ENCODE results near the gene HOXA1.

The HOXA1 gene

DNA sequence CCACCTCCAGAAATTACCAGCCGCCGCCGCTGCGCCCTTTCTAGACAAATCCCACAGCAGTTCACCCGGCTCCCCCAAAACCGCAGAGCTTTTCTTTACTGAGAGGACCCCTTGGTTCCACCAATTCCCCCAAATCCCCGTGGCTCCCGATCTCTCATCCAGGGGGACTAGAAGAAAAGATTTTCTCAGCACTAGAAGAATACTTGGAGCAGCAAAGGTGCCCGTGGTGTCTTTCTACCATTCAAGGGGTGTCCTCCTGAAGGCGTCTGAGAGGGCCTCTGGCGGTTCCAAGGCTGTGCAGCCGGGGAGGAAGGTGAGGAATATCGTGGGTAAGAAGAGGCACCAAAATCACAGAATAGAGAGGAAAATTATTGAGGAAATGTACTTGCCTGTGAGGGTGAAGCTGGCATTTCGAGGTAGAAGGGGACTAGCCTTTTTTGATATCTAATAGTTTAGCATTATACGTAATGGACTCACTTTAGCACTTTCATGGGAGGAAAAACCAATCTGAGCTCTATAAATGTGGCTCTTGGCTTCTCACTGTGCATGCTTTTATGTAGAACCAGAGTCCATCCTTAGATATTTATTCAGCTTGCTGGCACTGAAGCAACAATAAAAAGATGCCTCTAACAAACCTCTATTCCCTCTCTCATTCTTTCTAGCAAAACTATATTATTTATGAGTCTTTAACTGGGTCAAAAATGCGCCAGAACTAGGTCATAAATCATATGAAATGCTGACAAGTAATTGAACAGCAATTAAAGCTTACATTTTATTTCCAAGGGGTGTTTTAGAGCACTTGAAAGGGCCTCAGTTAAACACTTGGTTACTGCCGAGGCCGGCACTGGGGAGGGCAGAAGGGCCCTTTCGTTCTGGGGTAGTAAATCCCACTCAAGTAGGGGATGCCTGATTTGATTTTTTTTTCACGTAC is 20.5 kb upstream of the HOXA1 start:
- DNase-seq: peak; percentile 74

DNA sequence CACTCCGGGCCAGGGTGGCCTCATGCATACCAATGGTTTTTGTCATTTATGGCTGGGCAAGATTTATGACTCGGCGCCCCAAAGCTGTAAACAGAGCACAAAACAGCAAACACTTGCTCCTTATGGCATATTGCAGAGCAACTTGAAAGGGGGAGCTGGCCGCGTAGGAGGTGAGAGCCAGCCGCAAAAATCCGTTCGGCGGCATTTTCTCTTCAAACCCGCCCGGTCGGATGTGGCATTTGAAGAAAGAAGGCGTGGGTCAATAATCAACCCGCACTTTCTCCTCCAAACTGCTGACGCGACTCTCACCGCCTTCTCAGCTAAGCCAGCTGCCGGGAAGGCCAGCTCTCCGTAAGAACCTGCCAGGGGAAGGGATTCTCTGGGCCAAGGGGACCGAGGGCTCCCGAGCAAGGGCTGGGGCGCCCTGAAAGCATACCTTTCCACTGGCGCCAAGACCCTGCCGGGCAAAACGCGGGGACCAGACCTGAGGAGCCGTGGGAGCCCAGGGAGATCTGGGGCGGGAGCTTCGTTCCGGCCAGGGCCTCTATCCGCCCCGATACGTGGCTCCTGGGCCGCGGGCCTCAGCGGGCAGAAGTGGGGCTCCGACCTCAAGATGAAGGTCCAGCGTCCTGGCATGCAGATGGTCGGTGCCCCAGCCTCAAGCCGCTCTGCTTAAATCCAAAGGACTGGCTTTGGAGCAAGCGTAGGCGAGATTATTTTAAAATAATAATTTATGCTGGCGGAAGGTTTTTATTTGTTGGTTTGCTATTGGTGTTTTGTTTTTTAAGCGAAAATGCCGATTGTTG is 19.6 kb upstream of the HOXA1 start:
- no peak for DNase-seq

DNA sequence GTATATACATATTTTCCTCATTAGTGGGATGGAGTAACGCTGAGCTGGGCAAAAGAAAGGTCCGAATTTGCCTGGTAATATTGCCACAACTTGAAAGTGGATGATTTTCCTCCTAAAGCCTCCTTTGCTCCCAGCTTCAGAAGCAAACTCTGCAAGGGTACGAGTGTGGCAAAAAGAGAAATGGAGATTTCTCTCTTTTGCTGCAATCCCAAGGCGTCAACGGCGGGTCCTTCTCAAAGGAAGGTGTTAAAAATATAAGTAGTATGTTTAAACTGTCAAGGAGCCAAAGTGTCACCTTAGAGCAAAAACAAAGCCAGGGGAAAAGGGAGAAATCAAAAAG is 19.1 kb upstream of the HOXA1 start:
- no peak for DNase-seq

DNA sequence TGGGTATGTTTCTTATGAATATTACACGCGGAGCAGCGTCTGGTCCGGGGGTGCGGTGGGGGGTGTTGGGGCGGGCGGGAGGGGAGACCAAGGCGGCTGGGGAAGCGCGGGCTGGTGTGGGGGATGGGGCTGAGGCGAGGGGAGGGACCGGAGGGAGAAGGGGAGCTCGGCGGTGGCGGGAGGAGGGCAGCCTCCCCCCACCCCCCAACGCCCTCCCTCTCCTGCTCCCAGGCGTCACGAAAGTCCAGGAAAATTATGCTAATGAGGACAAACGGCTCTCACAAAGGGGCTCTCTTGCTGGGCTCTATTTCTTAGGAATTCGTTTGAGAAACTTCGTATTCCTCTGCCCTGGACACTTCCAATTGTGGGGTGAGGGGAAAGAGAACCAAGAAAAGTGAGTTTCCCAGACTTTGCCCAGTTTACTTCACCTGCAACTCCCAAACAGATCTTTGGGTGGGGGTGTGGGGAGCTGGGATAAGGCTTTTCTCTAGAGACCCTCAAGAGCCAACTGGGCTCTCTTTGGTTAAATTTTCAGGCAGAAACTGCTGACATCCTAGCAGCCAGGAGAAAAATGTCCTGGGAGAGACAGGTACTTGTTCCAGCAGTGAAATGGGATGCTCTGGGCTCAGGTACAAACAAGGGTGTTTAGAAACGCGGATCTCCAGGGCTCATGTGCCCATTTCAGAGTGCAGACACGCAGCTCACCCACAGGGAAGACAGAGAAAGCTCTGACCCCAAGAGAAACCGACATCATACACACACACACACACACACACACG is 18.4 kb upstream of the HOXA1 start:
- DNase-seq: no peak

DNA sequence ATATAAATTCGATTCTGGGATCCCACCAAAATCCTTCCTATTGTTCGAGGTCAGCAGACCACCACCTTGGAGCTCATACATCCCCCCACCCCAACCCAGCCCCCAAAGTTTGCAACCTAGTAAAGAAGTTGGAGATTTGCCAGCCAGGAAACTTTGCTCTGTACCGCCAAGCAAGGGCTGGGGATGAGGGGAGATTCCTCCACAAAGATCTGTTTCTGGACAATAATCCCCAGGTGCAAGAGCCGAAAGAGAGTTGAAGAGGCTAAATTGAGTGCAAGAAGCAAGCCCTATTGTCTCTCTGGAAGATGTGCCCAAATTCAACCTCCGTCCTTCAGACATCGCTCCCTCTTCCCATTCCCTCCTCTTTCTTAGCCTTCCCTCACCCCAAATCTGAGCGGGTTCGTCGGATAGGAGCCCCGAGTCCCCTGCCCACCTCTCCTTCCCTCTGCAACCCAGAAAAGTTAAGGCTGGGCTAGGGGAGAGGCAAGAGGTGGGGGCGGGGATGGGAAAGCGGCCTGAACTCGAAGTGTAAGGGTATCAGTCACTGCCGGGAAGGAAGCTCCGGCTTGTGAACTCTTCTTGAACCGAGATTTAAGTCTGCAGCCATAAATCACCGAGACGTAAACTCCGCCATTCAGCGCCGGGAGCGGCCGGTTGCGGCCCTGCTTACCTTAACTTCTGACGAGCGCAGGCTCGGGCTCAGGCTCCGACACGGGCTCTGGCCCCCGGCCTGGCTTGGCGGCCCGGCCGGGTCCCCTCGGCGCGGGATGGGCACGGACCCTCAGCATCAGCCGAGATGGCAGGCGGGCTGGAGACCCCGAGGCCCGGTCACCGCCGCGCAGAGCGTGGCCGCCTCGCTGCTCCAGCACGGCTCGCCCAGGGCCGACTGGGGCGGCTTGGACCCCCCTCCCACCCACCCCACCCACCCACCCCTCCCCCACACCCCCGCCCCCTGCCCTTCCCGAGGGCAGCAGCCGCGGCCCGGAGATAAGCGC is 17.5 kb upstream of the HOXA1 start:
- DNase-seq: no peak

DNA sequence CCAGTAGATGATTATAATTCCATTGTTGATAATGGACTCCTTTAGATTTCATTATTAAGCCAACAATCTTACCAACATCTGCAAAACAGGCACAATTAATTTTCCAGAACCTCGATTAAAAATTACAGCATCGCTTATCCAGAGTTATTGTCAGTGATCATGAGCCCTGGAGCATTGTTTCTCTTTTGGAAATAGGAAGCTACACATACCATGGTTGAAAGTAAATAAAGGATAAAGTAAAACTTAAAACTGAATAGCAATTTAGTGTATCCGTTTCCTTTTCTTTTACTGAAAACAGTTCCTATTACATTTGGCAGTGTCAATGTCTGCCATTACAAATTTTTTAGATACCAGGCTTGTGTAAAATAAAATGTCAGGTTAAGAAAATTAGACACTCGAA is 16.6 kb upstream of the HOXA1 start:
- DNase-seq: no peak

DNA sequence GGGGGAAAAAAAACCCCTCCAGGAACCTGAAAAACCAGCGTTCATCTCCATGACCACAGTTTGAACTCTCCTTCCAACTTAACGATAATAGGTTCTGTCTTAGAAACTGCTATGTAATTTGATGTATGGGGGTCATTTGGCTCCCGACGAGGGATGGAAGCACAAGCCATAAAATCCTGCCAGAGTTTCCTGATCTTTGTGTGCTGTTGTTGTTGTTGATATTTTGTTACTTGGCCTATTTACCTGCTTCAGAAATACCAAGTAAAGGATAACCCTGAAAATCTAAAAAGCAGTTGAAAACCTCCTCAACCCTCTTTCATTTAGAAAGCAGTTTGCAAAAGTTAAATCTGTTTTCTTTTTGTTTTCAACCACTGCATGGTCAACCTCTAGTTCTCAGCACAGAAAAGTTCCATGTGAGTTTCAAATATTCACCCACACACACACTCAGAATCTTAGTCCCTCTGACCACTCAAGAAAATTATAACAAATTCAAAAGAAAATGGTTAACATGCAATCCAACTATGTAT is 16.0 kb upstream of the HOXA1 start:
- DNase-seq: no peak

DNA sequence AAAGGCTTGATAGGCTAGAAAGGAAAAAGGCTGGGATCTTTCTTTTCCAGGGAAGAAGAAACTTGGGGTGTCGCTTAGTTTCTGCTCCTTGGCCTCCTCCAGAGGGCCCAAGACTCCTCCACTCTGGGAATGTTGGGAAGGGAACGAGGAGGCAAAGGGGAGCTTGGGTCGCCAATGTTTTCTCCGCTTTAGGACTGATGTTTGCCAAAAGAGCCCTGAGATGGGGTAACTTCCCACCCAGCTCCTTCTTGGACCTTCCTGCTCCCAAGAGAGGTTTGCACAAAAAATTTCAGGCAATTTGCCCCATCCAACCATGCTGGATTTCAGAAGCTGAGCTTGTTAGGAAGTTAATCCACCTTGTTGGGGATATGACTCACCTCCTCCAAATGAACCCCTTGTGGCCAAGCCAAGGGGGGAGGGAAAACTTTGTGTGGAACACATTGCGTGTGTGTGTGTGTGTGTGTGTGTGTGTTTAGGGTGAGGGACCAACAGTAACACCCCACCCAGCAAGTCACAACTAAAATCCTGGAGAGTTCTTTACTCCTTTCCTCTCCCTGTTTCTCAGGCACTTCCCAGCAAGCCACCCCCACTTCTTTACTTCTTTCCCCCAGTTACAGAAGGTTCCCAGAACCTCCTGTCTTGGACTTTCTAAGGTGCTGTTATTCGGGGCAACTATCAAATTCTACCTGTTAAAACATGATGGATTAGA is 15.4 kb upstream of the HOXA1 start:
- no peak for DNase-seq

DNA sequence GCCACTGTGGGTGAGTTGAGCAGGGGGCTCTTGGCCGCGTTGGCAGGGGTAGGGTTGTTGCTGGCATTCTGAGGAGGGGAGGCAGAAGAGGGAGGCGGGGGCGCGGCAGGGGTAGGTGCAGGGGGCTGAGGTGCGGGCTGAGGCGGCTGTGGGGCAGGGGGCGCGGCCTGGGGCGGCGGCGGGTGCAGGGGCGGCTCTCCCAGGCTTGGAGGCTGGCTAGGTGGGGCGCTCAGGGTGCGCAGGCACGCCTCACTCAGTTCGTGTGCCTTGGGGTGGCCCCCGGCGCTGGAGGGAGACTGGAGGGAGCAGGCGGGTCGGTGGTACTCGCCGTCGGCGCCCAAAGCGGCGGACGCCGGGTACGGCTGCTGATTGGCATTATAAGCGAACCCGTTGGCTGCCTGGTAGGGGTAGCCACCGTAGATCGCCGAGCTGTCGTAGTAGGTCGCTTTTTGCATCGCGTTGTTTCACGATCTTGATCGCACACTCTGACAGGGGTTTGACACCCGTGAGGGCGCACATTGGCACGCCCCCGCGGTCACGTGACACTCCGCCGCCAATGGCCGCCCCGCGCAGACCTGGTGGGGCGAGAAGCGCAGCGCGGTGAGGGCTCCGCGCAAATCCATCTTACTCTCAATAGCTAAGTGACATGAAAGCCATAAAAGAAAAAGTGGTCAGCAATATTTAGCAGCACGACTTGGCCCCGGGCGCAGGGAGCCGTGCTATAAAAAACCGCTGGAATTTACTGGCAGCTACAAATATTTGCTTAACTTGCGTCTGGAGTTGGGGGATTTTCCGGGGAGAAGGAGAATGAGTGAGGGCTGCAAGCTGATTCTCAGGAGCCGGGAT is 14.6 kb upstream of the HOXA1 start:
- no peak for DNase-seq

DNA sequence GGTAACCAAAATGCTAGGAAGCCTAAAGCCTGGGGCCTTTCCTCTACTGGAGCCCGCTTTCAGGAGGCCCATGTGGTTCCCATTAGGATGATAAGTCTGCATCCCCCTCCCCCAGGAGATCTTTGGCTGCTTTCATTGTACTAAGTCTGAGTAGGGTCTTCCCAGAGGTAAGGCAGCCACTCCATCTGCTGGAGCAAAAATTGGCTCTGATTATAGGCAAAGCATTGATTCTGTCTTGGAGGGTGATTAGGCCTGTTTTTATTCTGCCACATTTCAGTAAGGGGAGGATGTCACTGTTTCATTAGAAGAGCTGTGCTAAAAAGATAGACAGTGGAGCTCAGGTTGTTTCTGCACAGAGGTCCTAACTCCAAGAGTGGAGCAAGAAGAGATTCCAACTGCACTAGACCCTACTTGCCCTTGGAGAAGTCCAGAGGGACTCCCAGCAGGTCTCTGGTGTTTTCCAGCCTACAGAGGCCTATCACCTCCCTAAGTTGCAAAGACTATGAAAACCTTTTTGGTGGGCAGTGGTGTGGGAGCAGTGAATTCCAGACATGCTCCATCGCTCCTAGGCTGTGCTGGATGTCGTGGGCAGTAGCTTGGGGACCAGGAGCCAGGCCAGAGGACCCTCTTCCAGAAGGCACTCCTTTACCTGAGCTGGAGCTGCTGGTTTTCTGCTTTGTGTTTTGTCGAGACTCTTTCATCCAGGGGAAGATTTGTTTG is 13.8 kb upstream of the HOXA1 start:
- no peak for DNase-seq

DNA sequence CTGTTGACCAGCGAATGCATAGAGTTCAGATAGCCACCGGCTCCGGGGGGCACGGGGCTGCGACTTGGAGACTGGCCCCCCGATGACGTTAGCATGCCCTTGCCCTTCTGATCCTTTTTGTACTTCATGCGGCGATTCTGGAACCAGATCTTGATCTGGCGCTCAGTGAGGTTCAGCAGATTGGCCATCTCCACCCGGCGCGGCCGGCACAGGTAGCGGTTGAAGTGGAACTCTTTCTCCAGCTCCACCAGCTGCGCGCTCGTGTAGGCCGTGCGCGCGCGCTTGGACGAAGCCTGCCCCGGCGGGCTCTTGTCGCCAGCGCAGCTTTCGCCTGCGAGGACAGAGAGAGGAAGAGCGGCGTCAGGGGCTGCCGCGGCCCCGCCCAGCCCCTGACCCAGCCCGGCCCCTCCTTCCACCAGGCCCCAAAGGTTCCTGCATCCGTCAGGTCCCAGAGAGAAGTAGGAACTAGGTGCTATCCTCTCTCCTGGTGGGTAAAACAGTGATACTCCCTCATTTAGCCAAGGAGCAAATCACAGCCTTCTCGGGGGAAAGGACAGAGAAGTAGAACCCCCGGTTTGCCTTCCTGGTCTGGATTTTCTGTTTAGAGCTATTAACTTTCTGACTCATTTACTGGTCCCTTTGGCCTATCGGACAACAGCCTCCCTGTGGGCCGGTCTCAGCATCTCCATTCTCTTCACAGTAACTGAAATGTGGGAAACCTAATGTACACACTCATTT is 12.8 kb upstream of the HOXA1 start:
- no peak for DNase-seq

DNA sequence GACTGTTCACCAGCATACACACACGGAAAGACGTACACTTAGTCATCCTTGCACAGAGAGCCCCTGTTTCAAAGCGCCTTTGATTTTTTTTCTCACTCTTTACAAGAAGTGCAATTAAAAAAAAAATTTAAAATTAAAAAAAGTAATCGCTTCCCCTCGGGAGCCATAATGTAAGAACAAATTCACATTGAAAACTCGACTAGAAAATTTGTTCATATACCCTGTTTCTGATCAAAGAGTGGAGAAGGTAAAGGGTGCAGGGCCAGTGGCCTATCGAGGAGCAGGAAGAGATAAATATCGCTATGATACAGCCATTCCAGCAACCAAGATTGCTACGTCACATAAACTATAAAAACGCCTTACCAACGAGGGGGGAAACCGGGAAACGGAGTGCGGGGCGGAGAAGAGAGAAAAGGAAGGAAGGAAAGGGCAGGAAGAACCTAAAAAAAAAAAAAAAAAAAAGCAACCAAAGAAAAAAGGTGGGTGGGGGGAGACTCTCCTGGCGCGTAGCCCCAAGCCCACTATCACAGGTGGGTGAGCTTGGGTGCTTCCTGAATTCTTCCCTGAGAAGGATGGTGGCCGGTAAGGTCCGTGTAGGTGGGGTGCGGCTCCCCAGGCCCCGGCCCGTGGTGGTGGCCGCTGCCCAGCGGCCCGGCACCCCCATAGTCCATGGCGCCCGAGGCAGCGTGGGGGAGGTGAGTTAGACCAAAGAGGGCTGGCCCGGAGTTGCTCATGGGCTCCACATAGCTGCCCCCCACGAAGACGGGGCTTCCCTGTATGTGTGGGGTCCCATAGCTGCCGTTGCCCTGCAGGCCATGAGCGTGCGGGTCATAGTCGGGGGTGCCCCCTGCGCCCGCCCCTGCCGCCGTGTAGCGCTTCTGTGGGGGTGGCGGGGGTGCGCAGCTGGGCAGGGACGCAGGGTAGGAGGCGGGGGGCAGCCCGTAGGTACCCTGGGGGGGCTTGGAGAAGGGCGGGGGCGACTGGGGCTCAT is 11.9 kb upstream of the HOXA1 start:
- no peak for DNase-seq

DNA sequence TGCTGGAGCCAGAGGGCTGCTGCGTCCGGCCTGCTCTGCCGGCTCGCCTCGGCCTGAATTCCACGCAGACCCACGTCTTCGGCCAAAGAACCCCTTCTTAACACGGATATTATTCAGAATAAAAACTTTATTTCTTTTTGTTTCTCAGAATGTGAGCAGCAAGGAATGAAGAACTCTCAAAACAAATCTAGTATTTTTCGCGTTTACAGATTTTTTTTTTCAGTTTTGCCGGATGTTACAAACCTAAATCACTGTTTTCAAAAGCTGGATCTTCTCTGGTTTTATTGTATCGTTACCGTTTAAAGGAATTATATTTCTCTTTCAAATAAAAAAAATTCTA is 11.1 kb upstream of the HOXA1 start:
- DNase-seq: no peak

DNA sequence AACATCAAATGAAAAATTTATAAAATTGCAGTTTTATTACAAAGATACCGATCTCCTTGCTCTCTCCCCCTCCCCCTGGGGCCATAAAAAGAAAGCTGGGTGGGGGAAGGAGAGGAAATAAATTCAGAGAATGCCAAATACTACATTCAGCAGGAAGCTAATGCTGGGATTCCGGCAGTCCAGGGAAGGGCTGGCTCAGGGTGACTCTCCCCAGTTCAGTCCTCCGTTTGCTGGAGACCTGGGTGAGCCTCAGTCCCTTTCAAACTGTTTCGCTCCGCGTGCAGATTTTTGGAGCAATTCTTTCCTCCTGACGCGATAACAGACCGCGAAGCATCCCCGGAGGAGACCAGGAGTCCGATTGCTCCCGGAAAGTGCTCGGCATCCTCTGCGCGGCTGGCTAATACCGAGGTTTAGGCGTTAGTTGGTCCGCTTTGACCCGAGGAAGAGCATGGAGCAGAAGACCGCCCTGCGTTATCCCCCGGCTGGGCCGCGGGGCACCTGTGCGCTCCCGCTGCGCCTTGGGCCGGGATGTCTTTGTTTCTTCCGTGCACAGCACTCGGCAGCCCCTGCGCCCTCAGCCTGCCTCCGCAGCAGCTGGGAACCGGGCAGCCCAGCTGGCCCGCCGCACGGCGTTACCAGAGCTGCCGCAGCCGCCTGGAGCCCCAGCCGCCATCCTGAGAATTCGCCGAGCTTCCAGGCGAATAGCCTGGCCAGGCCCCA is 10.5 kb upstream of the HOXA1 start:
- no peak for DNase-seq

DNA sequence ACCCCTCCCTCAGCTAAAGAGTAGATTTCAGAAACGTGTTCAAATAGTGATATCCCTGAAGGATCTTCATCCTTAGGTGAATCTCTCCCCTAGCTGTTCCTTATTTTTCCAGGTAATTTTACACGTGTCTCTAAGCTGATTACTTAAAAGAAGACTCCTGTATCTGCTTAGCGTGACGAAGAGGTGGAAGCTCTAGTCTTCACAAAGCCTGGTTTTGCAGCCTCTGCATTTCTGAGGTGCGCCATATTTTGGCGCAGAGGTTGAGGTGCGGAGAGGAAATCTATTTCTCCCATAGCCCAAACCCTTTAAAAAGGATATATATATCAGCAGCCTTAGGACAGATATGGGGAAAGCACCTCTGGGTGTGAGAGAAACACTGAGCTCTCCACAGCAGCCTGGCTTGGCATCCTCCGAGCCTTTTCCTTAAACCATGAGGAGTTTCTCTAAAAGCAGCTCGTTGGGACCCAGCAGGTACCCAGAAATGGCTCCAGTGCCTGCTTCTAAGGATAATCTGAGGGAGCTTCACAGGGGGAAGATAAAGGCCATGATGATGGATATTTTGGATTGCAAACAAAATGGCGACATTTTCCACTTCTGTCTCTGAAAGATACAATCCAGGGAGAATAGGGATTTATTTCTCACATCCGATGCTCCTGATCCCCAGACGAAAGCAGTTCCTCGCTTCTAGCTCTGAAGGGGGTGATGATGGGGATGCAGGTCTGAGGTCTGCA is 9.7 kb upstream of the HOXA1 start:
- no peak for DNase-seq

DNA sequence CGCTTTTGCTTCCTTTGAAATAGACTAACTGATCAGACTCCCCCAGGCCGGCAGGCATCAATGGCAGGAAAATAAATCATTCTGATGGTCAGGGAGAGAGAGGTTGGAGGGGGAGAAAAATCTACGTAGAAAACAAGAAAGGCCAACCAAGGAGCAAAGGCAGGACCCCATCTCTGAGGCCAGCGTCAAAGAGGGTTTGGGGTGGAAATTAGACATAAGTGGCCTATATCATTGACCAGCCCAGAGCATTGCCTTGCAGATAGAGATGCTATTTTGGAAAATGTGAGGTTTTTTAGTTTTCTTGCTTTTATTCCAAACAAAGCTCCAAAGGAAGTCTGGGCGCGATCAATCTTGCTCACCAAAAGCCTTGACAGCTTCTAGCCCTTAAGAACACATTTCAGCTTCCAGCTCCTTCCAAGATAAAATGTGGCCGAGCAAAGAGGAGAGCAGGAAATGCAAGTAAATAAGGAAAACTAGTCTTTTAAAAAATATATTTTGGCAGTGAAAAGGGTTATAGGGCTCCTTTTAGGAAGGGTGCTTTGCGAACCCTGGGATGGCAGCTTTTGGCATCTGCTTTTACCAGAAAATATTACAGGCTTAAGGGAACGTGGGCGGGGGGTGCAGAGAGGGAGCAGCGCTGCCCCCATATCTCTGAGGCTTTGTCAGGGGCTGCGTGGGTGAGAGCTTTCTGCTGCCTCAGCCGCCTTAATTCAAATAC is 8.7 kb upstream of the HOXA1 start:
- DNase-seq: no peak
